Measurements from ENCODE around the gene STAM2. TPM values are rescaled to one million over a fixed set of nuclear protein-coding genes. Genes with fewer than 3 reads are reported as not detected.

The STAM2 gene
- total RNA-seq, 1 donor from 2014 or later: 27.5 TPM

GRCh38 chr2:152157253-152157652, 18.3 kb downstream of the STAM2 start:
- H3K36me3 ChIP-seq: no peaks in the 10 kb centered on the region

GRCh38 chr2:152155209-152155608, 20.4 kb downstream of the STAM2 start:
- intact Hi-C loops (cut with DNase I): loop anchor here (1.0 kb wide), 1 partner anchor 9 kb away; no protein-coding TSS in a partner anchor

More at GRCh38 chr2:152157253-152157652, 18.3 kb downstream of the STAM2 start:
- intact Hi-C loops (cut with DNase I): no loop called here
- no peak for DNase-seq (ENCODE audit: extremely low spot score in 2 of 2)
- H3K4me1 ChIP-seq: peaks cover 5% of the 10 kb centered on the region
- H3K27me3 ChIP-seq: no peaks in the 10 kb centered on the region
- no peak overlapping the region for H3K4me3 ChIP-seq
- no peaks in the 10 kb centered on the region for H3K9me3 ChIP-seq
- TF ChIP-seq POLR2A (IDR thresholded peaks at IDR 0.05) (no peak), CTCF (IDR thresholded peaks at IDR 0.05) (no peak), POLR2AphosphoS5 (IDR thresholded peaks at IDR 0.05; ENCODE audit: insufficient read depth in 1 of 2, low read depth in 1 of 2) (no peak)
- no peak overlapping the region for H3K27ac ChIP-seq

GRCh38 chr2:152154462-152154861, 21.1 kb downstream of the STAM2 start:
- H3K27me3 ChIP-seq: no peaks in the 10 kb centered on the region
- no peak for DNase-seq (ENCODE audit: extremely low spot score in 2 of 2)

More at GRCh38 chr2:152155209-152155608, 20.4 kb downstream of the STAM2 start:
- H3K27me3 ChIP-seq: no peaks in the 10 kb centered on the region
- H3K27ac ChIP-seq: no peak overlapping the region
- no peak overlapping the region for H3K4me3 ChIP-seq
- H3K36me3 ChIP-seq: no peaks in the 10 kb centered on the region
- H3K4me1 ChIP-seq: peaks cover 5% of the 10 kb centered on the region
- H3K9me3 ChIP-seq: no peaks in the 10 kb centered on the region
- no peak for DNase-seq (ENCODE audit: extremely low spot score in 2 of 2)
- TF ChIP-seq POLR2A (IDR thresholded peaks at IDR 0.05): no peak
- no peak for TF ChIP-seq POLR2AphosphoS5 (IDR thresholded peaks at IDR 0.05; ENCODE audit: insufficient read depth in 1 of 2, low read depth in 1 of 2)
- TF ChIP-seq CTCF (IDR thresholded peaks at IDR 0.05): no peak

GRCh38 chr2:152134488-152135280, 40.9 kb downstream of the STAM2 start:
- H3K4me3 ChIP-seq: no peak overlapping the region
- DNase-seq (ENCODE audit: extremely low spot score in 2 of 2): no peak
- intact Hi-C loops (cut with DNase I): no loop called here
- no peak overlapping the region for H3K27ac ChIP-seq
- H3K9me3 ChIP-seq: no peaks in the 10 kb centered on the region
- peaks cover 0 to 15% of the 10 kb centered on the region in 2 donors for H3K36me3 ChIP-seq
- peaks cover 7% of the 10 kb centered on the region for H3K4me1 ChIP-seq
- no peak for TF ChIP-seq POLR2A (IDR thresholded peaks at IDR 0.05)
- TF ChIP-seq CTCF (IDR thresholded peaks at IDR 0.05): no peak
- TF ChIP-seq POLR2AphosphoS5 (IDR thresholded peaks at IDR 0.05; ENCODE audit: insufficient read depth in 1 of 2, low read depth in 1 of 2): no peak
- no peaks in the 10 kb centered on the region for H3K27me3 ChIP-seq

More at GRCh38 chr2:152154462-152154861, 21.1 kb downstream of the STAM2 start:
- TF ChIP-seq POLR2AphosphoS5 (IDR thresholded peaks at IDR 0.05; ENCODE audit: insufficient read depth in 1 of 2, low read depth in 1 of 2) (no peak), POLR2A (IDR thresholded peaks at IDR 0.05) (no peak), CTCF (IDR thresholded peaks at IDR 0.05) (no peak)
- H3K4me1 ChIP-seq: peaks cover 5% of the 10 kb centered on the region
- no peak overlapping the region for H3K4me3 ChIP-seq
- H3K36me3 ChIP-seq: no peaks in the 10 kb centered on the region
- H3K9me3 ChIP-seq: no peaks in the 10 kb centered on the region
- intact Hi-C loops (cut with DNase I): no loop called here
- no peak overlapping the region for H3K27ac ChIP-seq

- no peaks in the 10 kb centered on the region for H3K27me3 ChIP-seq
- H3K9me3 ChIP-seq: no peaks in the 10 kb centered on the region
- H3K27ac ChIP-seq: no peak overlapping the region
- no peak for TF ChIP-seq POLR2A (IDR thresholded peaks at IDR 0.05)
- TF ChIP-seq CTCF (IDR thresholded peaks at IDR 0.05): no peak
- H3K4me1 ChIP-seq: peaks cover 7% of the 10 kb centered on the region
- H3K4me3 ChIP-seq: no peak overlapping the region
- H3K36me3 ChIP-seq: peaks cover 0 to 11% of the 10 kb centered on the region in 2 donors
- intact Hi-C loops (cut with DNase I): no loop called here
- no peak for DNase-seq (ENCODE audit: extremely low spot score in 2 of 2)
These were observed 43.3 kb downstream of the STAM2 start for GRCh38 chr2:152132306-152132705.

All from vagina (tissue), 2 donors.